Measurements from ENCODE around the gene KLC4. TPM values are rescaled to one million over a fixed set of nuclear protein-coding genes. Genes with fewer than 3 reads are reported as not detected.

The KLC4 gene
- total and polyA plus RNA-seq, 9 of the 15 experiments (the other 6 are each of a cell fraction or from before 2014, with no cell fraction given) = 1.7 to 16.2 (median 7.7) TPM

- in situ Hi-C loops (cut with MboI) = no loop called here
- H3K36me3 ChIP-seq (ENCODE audit: control insufficient read depth, insufficient read depth, low read length) = no peaks in the 10 kb centered on the region
- H3K9me3 ChIP-seq (replicated peaks; ENCODE audit: control insufficient read depth, insufficient read depth, low read depth, low read length) = no peaks in the 10 kb centered on the region
- H3K27ac ChIP-seq (ENCODE audit: extremely low read depth, low read depth, low read length) = peak overlapping the region; percentile 4; the same call in 2 of the 3 replicates
- H3K4me1 ChIP-seq (replicated peaks in 1 of 2; ENCODE audit: control insufficient read depth in 2 of 2, insufficient read depth in 2 of 2, low read length in 2 of 2) = peaks cover 22 to 27% of the 10 kb centered on the region in 2 experiments
- no peaks in the 10 kb centered on the region for H4K20me1 ChIP-seq (replicated peaks; ENCODE audit: control insufficient read depth, insufficient read depth, low read length)
- no peaks in the 10 kb centered on the region for H3K79me2 ChIP-seq (ENCODE audit: control insufficient read depth, insufficient read depth, low read length)
- H3K27me3 ChIP-seq (ENCODE audit: control insufficient read depth in 2 of 2, insufficient read depth in 2 of 2, low read length in 2 of 2) = no peaks in the 10 kb centered on the region
- BruUV-seq (replicated peaks) = no TSS peak
- WGBS (ENCODE audit: insufficient coverage, low coverage, missing lambda C conversion rate) = 46% methylated on average over 8 of the region's 8 CpGs
- H3K9ac ChIP-seq (ENCODE audit: insufficient read depth in 1 of 2, low read depth in 2 of 2, low read length in 2 of 2) = peak overlapping the region in 1 of 2 experiments; percentile 87; a peak in 2 of 4 replicates
- no peak overlapping the region for H3K4me3 ChIP-seq
- CTCF ChIA-PET (ENCODE audit: low intra/inter-chr PET ratio) = interaction anchor here (1.0 kb wide), 1 partner anchor 10 kb away, joined by 3 read pairs; no protein-coding TSS in a partner anchor
- peak overlapping the region; percentile 0; the same call in 1 of the 2 replicates for H3K4me2 ChIP-seq (ENCODE audit: insufficient read depth, low read length)
- DNase-seq (ENCODE audit: extremely low read depth in 1 of 4, low spot score in 3 of 4) (peak in 2 of 4 experiments; percentile 42 to 43), FAIRE-seq (no peak), ATAC-seq (peak; percentile 58)
- H3K9me1 ChIP-seq (ENCODE audit: control insufficient read depth, insufficient read depth, low read length) = no peaks in the 10 kb centered on the region
- peak overlapping the region; percentile 41 for H2AFZ ChIP-seq (ENCODE audit: low read depth, low read length)
- POLR2A ChIA-PET = interaction anchor here (0.6 to 2.5 kb wide), 14 partner anchors 8 to 1720 kb away, joined by 3 to 11 read pairs (median 3); partner anchors contain the start of genes KLHDC3 and TJAP1
- intact Hi-C loops (cut with micrococcal nuclease) = no loop called here
- peak; percentile 71 for TF ChIP-seq ZFP91 (CRISPR knock-in tag; IDR thresholded peaks at IDR 0.05)
- TF ChIP-seq MAFG (tag; conservative IDR thresholded peaks at IDR 0.05) = peak; percentile 74
- 0 out of 2 replicates have a peak, but pooled peaks have one; percentile 41 for TF ChIP-seq GATAD2A (IDR thresholded peaks at IDR 0.05)
- TF ChIP-seq C11orf30 (IDR thresholded peaks at IDR 0.05; ENCODE audit: low read depth) = peak; percentile 87
- no peak for TF ChIP-seq TAL1 (IDR thresholded peaks at IDR 0.05)
- TF ChIP-seq MEF2A (IDR thresholded peaks at IDR 0.05; ENCODE audit: control insufficient read depth, low read depth, low read length) = peak; percentile 51; the same call in 1 of the 2 replicates
- peak; percentile 95 for TF ChIP-seq ZKSCAN3 (CRISPR knock-in tag; IDR thresholded peaks at IDR 0.05)
- no peak for TF ChIP-seq PBX2 (CRISPR knock-in tag; IDR thresholded peaks at IDR 0.05; ENCODE audit: low read depth)
- peak; percentile 48; the same call in 1 of the 2 replicates for TF ChIP-seq PBX2 (tag; conservative IDR thresholded peaks at IDR 0.05; ENCODE audit: low read depth)
- 0 out of 4 replicates have a peak, but pooled peaks of 1 of the 2 experiments have one; percentile 25 for TF ChIP-seq MAZ (CRISPR knock-in tag; conservative IDR thresholded peaks at IDR 0.05 in 1 of 2, IDR thresholded peaks at IDR 0.05 in 1 of 2)
- 0 out of 2 replicates have a peak, but pooled peaks have one; percentile 12 for TF ChIP-seq ATF7 (IDR thresholded peaks at IDR 0.05)
- TF ChIP-seq SREBF1 (IDR thresholded peaks at IDR 0.05; ENCODE audit: borderline replicate concordance, low read depth, low read length) = no peak
- TF ChIP-seq FOXA3 (CRISPR knock-in tag; conservative IDR thresholded peaks at IDR 0.05 in 1 of 2, IDR thresholded peaks at IDR 0.05 in 1 of 2) = no peak
- peak; percentile 22 for TF ChIP-seq PHF20 (IDR thresholded peaks at IDR 0.05; ENCODE audit: partially characterized antibody)
- peak; percentile 48 for TF ChIP-seq MEIS2 (IDR thresholded peaks at IDR 0.05; ENCODE audit: partially characterized antibody)
- peak in 1 of 2 experiments; percentile 16; a peak in 1 of 4 replicates for TF ChIP-seq NRF1 (conservative IDR thresholded peaks at IDR 0.05 in 1 of 2, IDR thresholded peaks at IDR 0.05 in 1 of 2)
- no peak for TF ChIP-seq CXXC5 (CRISPR knock-in tag; IDR thresholded peaks at IDR 0.05)
- TF ChIP-seq SOX6 (IDR thresholded peaks at IDR 0.05) = no peak
- TF ChIP-seq ZBTB7A (IDR thresholded peaks at IDR 0.05; ENCODE audit: borderline replicate concordance, control insufficient read depth, low read depth, low read length) = peak; percentile 40; the same call in 1 of the 2 replicates
These were observed 37.1 kb downstream of the KLC4 start for GRCh38 chr6:43096451-43097097.
